Sigmoid colon (tissue), 7 donors: ENCODE measurements around the gene CNPY1. TPM values are rescaled to one million over a fixed set of nuclear protein-coding genes. Genes with fewer than 3 reads are reported as not detected.

ENCODE experiments used
- DNase-seq: peaks from one replicate; pipeline ENCODE4 v3.0.0-alpha.2; 2019
- H3K27ac ChIP-seq, 4 donors: fragments of 200-600 bp; sonication (generic); one replicate each; pipeline ENCODE4 v1.5.1; 2016 to 2019; ENCODE audit warnings: mild to moderate bottlenecking in 1 of 4
- H3K27me3 ChIP-seq, 3 donors: fragments of 200-600 bp; sonication (generic); one replicate each; pipeline ENCODE4 v1.5.1; 2019; ENCODE audit warnings: mild to moderate bottlenecking in 1 of 3
- H3K36me3 ChIP-seq, 4 donors: fragments of 200-600 bp; sonication (generic); one replicate each; pipeline ENCODE4 v1.5.1; 2016 to 2019
- H3K4me1 ChIP-seq, 4 donors: fragments of 200-600 bp; sonication (generic); one replicate each; pipeline ENCODE4 v1.5.1; 2017 to 2019
- H3K4me3 ChIP-seq, 4 donors: fragments of 200-600 bp; sonication (generic); one replicate each; pipeline ENCODE4 v1.5.1; 2017 to 2019; ENCODE audit warnings: mild to moderate bottlenecking in 2 of 4, moderate library complexity in 1 of 4
- H3K9me3 ChIP-seq, 4 donors: fragments of 200-600 bp in 3 of 4; sonication (generic) in 3 of 4; one replicate each; pipeline versions ENCODE4 v1.5.1 to v1.6.1; 2013 to 2019
- CTCF ChIP-seq, 4 experiments: fragments of 450-650 bp in 3 of 4; fragments of 200-600 bp in 1 of 4; IDR thresholded peaks; one replicate each; pipeline ENCODE4 v1.5.1; 2016 to 2019; ENCODE audit warnings: antibody characterized with exemption in 4 of 4, mild to moderate bottlenecking in 3 of 4, moderate library complexity in 2 of 4
- EP300 ChIP-seq, 4 donors: sonication (generic); formaldehyde crosslinking; IDR thresholded peaks; one replicate each; pipeline ENCODE4 v1.6.1; 2017; ENCODE audit warnings: antibody characterized with exemption in 4 of 4
- POLR2A ChIP-seq, 2 donors: fragments of 450-650 bp; IDR thresholded peaks; one replicate each; pipeline ENCODE4 v1.6.1; 2016; ENCODE audit warnings: antibody characterized with exemption in 2 of 2, mild to moderate bottlenecking in 2 of 2, moderate library complexity in 2 of 2
- POLR2AphosphoS5 ChIP-seq, 4 donors: sonication (generic); formaldehyde crosslinking; IDR thresholded peaks; one replicate each; pipeline ENCODE4 v1.6.1; 2017; ENCODE audit warnings: antibody characterized with exemption in 4 of 4
- WGBS, 2 donors: extraction: QIAGEN DNeasy Blood & Tissue Kit; methylation state at CpG; one replicate each; pipeline ENCODE4 v1.1.7; 2013; 5-methylcytosine and 5-hydroxymethylcytosine counted together
- intact Hi-C: fragments of 100-400 bp; cut with DNase I; formaldehyde crosslinking; loops from one replicate; pipeline ENCODE4 v1.15.1; 2023
- polyA plus RNA-seq, 3 donors: library from polyadenylated mRNA; stranded (reverse); fragments of 200-250 nt; gene quantifications; one replicate each; pipeline ENCODE4 v1.2.3, GENCODE V29; 2013
- total RNA-seq, 4 donors: library from RNA; depleted of rRNA; stranded (reverse); fragments of >200 nt; gene quantifications; one replicate each; pipeline ENCODE4 v1.1.0, GENCODE V29; 2016
- donor health status: healthy with polysubstance abuse.
- donor health status: Bipolar disorder and iron deficiency.
- donor health status: healthy.

CNPY1 gene
- total and polyA plus RNA-seq, 7 donors, result not detected

- 77 to 89% methylated on average over 18 of the region's 18 CpGs for WGBS, 2 donors
- DNase-seq, result no peak
- TF ChIP-seq EP300 (IDR thresholded peaks at IDR 0.05) (no peak), POLR2AphosphoS5 (IDR thresholded peaks at IDR 0.05) (no peak), POLR2A (IDR thresholded peaks at IDR 0.05) (no peak), CTCF (IDR thresholded peaks at IDR 0.05) (no peak)
- peaks cover 9 to 77% (median 32%) of the 10 kb centered on the region in 3 donors for H3K27me3 ChIP-seq
- H3K36me3 ChIP-seq, result no peaks in the 10 kb centered on the region
- no peak overlapping the region for H3K4me3 ChIP-seq
- H3K4me1 ChIP-seq, result peaks cover 0 to 15% (median 9%) of the 10 kb centered on the region in 4 donors
- H3K9me3 ChIP-seq, result no peaks in the 10 kb centered on the region
- intact Hi-C loops, result no loop called here
- no peak overlapping the region for H3K27ac ChIP-seq
Measured at GRCh38 chr7:155486783-155487508, 59.4 kb downstream of the CNPY1 start.

GRCh38 chr7:155484483-155485399, 61.6 kb downstream of the CNPY1 start:
- Histone ChIP-seq H3K4me3 (no peak overlapping the region), H3K36me3 (no peaks in the 10 kb centered on the region), H3K9me3 (no peaks in the 10 kb centered on the region), H3K4me1 (no peaks in the 10 kb centered on the region), H3K27me3 (peaks cover 4 to 93% (median 32%) of the 10 kb centered on the region in 3 donors), H3K27ac (no peak overlapping the region)
- intact Hi-C loops, result no loop called here
- WGBS, 2 donors, result 80 to 88% methylated on average over 23 of the region's 23 CpGs
- no peak for TF ChIP-seq CTCF (IDR thresholded peaks at IDR 0.05)
- no peak for TF ChIP-seq POLR2AphosphoS5 (IDR thresholded peaks at IDR 0.05)
- TF ChIP-seq EP300 (IDR thresholded peaks at IDR 0.05), result no peak
- no peak for TF ChIP-seq POLR2A (IDR thresholded peaks at IDR 0.05)
- DNase-seq, result no peak

GRCh38 chr7:155483868-155484325, 62.5 kb downstream of the CNPY1 start:
- no peaks in the 10 kb centered on the region for H3K9me3 ChIP-seq
- no peaks in the 10 kb centered on the region for H3K36me3 ChIP-seq
- H3K27ac ChIP-seq, result no peak overlapping the region
- H3K4me1 ChIP-seq, result no peaks in the 10 kb centered on the region
- intact Hi-C loops, result no loop called here
- no peak overlapping the region for H3K4me3 ChIP-seq
- 54 to 74% methylated on average over 16 of the region's 16 CpGs for WGBS, 2 donors
- TF ChIP-seq POLR2A (IDR thresholded peaks at IDR 0.05) (no peak), POLR2AphosphoS5 (IDR thresholded peaks at IDR 0.05) (no peak), EP300 (IDR thresholded peaks at IDR 0.05) (no peak), CTCF (IDR thresholded peaks at IDR 0.05) (no peak)
- DNase-seq, result no peak
- H3K27me3 ChIP-seq, result peaks cover 3 to 95% (median 26%) of the 10 kb centered on the region in 3 donors

GRCh38 chr7:155483245-155483644, 63.1 kb downstream of the CNPY1 start:
- DNase-seq, result no peak
- no peak overlapping the region for H3K4me3 ChIP-seq
- H3K4me1 ChIP-seq, result no peaks in the 10 kb centered on the region
- no peak overlapping the region for H3K27ac ChIP-seq
- WGBS, 2 donors, result 34 to 45% methylated on average over 13 of the region's 13 CpGs
- intact Hi-C loops, result no loop called here
- TF ChIP-seq EP300 (IDR thresholded peaks at IDR 0.05), result no peak
- TF ChIP-seq POLR2AphosphoS5 (IDR thresholded peaks at IDR 0.05), result no peak
- TF ChIP-seq CTCF (IDR thresholded peaks at IDR 0.05), result no peak
- TF ChIP-seq POLR2A (IDR thresholded peaks at IDR 0.05), result no peak
- H3K27me3 ChIP-seq, result peaks cover 3 to 95% (median 25%) of the 10 kb centered on the region in 3 donors
- H3K9me3 ChIP-seq, result no peaks in the 10 kb centered on the region
- H3K36me3 ChIP-seq, result no peaks in the 10 kb centered on the region
